ENCODE measurements around the gene SRPK1.
"Not testable (repeated sequence)": the region's sequence is repeated elsewhere in the genome, so short reads cannot be mapped to it uniquely, and the experiment has no call there.

Gene SRPK1

GRCh38 chr6:35943390-35943789, 22.5 kb upstream of the SRPK1 start:
- TF ChIP-seq CTCF (IDR thresholded peaks at IDR 0.05; ENCODE audit: insufficient read depth, missing control alignments), result no peak
- DNase-seq (ENCODE audit: insufficient read length, low spot score) (no peak), FAIRE-seq (no peak)

- TF ChIP-seq CTCF (IDR thresholded peaks at IDR 0.05; ENCODE audit: insufficient read depth, missing control alignments), result no peak
These were observed 21.5 kb upstream of the SRPK1 start for GRCh38 chr6:35942355-35942754.

GRCh38 chr6:35941170-35941569, 20.3 kb upstream of the SRPK1 start:
- FAIRE-seq; DNase-seq (ENCODE audit: insufficient read length, low spot score): not testable (repeated sequence)

More at GRCh38 chr6:35942355-35942754, 21.5 kb upstream of the SRPK1 start:
- no peak for FAIRE-seq
- DNase-seq (ENCODE audit: insufficient read length, low spot score), result no peak

- DNase-seq (ENCODE audit: insufficient read length, low spot score); FAIRE-seq: not testable (repeated sequence)
These were observed 19.1 kb upstream of the SRPK1 start for GRCh38 chr6:35940014-35940413.

GRCh38 chr6:35939259-35939658, 18.4 kb upstream of the SRPK1 start:
- FAIRE-seq; DNase-seq (ENCODE audit: insufficient read length, low spot score): not testable (repeated sequence)

- DNase-seq (ENCODE audit: insufficient read length, low spot score), result no peak
- TF ChIP-seq CTCF (IDR thresholded peaks at IDR 0.05; ENCODE audit: insufficient read depth, missing control alignments), result no peak
- FAIRE-seq, result no peak
These were observed 15.9 kb upstream of the SRPK1 start for GRCh38 chr6:35936681-35937359.

GRCh38 chr6:35935469-35935868, 14.6 kb upstream of the SRPK1 start:
- DNase-seq (ENCODE audit: insufficient read length, low spot score), result no peak
- FAIRE-seq, result no peak
- TF ChIP-seq CTCF (IDR thresholded peaks at IDR 0.05; ENCODE audit: insufficient read depth, missing control alignments), result no peak

GRCh38 chr6:35933844-35934243, 12.9 kb upstream of the SRPK1 start:
- FAIRE-seq (no peak), DNase-seq (ENCODE audit: insufficient read length, low spot score) (no peak)
- no peak for TF ChIP-seq CTCF (IDR thresholded peaks at IDR 0.05; ENCODE audit: insufficient read depth, missing control alignments)

GRCh38 chr6:35931873-35932272, 11.0 kb upstream of the SRPK1 start:
- FAIRE-seq; DNase-seq (ENCODE audit: insufficient read length, low spot score): not testable (repeated sequence)

Data from D721Med (cell line).